Ovary (tissue), 9 donors: ENCODE results near the gene STAT5B. TPM values are rescaled to one million over a fixed set of nuclear protein-coding genes. Genes with fewer than 3 reads are reported as not detected.

Source experiments
- DNase-seq, 5 donors: peaks; one replicate each; pipeline ENCODE4 v3.0.0-alpha.2; 2019 to 2020
- H3K27ac ChIP-seq, 2 donors: fragments of 200-600 bp; one replicate each; pipeline versions ENCODE4 v1.5.1 to v1.8.0; 2019 to 2022
- H3K27me3 ChIP-seq: fragments of 200-600 bp; one replicate; pipeline ENCODE4 v1.8.0; 2022
- H3K36me3 ChIP-seq: fragments of 200-600 bp; sonication (generic); one replicate; pipeline ENCODE4 v1.5.1; 2019
- H3K4me1 ChIP-seq: one replicate; pipeline ENCODE4 v1.8.1; 2013; ENCODE audit warnings: mild to moderate bottlenecking, moderate library complexity; ENCODE audit not compliant: insufficient read depth
- H3K4me3 ChIP-seq: fragments of 200-600 bp; sonication (generic); one replicate; pipeline ENCODE4 v1.5.1; 2017
- H3K9me3 ChIP-seq, 2 donors: fragments of 200-600 bp in 1 of 2; sonication (generic) in 1 of 2; one replicate each; pipeline versions ENCODE4 v1.5.1 to v1.8.1; 2013 to 2019; ENCODE audit warnings: mild to moderate bottlenecking in 1 of 2, moderate library complexity in 1 of 2
- EP300 ChIP-seq: sonication (generic); formaldehyde crosslinking; IDR thresholded peaks from one replicate; pipeline ENCODE4 v1.6.1; 2017; ENCODE audit warnings: antibody characterized with exemption
- POLR2A ChIP-seq: fragments of 450-650 bp; IDR thresholded peaks from one replicate; pipeline ENCODE4 v1.6.1; 2017; ENCODE audit warnings: antibody characterized with exemption, mild to moderate bottlenecking, moderate library complexity
- WGBS, 3 donors: extraction: QIAGEN DNeasy Blood & Tissue Kit in 1 of 3; methylation state at CpG; one replicate each; pipeline versions ENCODE4 v1.1.5 to v1.1.7; 2013 to 2017; 5-methylcytosine and 5-hydroxymethylcytosine counted together
- intact Hi-C, 4 donors: fragments of 100-400 bp; cut with DNase I; formaldehyde crosslinking; loops; one replicate each; pipeline versions ENCODE4 v1.11.0 to v1.15.1; 2022 to 2023
- polyA plus RNA-seq, 2 donors: library from polyadenylated mRNA; stranded (reverse); fragments of 200-250 nt in 1 of 2; fragments of 350-450 nt in 1 of 2; fragmentation: Illumina TruSeq in 1 of 2; extraction: RNeasy Lipid Tissue Mini Kit (QIAGEN cat#74804) in 1 of 2; gene quantifications; one replicate each; pipeline ENCODE4 v1.2.3, GENCODE V29; 2013 to 2014
- total RNA-seq, 7 donors: library from RNA; depleted of rRNA in 2 of 7; stranded (reverse); fragments of >200 nt in 2 of 7; fragmentation: NEBNext Ultra II Directional in 3 of 7; extraction: Animal tissue kit (Norgen Biotek cat#: 25700) in 3 of 7; gene quantifications; one replicate each; pipeline versions ENCODE4 v1.1.0 to v1.2.4, GENCODE V29; 2016 to 2023
- TF ChIP-seq, protein P1 (sequence below), 3 donors: fragments of 450-650 bp in 2 of 3; fragments of 200-600 bp in 1 of 3; IDR thresholded peaks; one replicate each; pipeline versions ENCODE4 v1.5.1 to v1.8.0; 2016 to 2022; ENCODE audit warnings: antibody characterized with exemption in 3 of 3, mild to moderate bottlenecking in 1 of 3
- donor health status: DM: no; HTN: no; CAD: no; lungs with moderate emphysema.
- donor health status: DM: no; HTN: no; CAD: no.
- donor health status: Bipolar disorder and iron deficiency.
- donor health status: DM: yes; HTN: yes; CAD: no.
- donor health status: DM: no; HTN: no; CAD: no.
- donor health status: DM: yes; HTN: yes; CAD: no.

STAT5B gene
- total and polyA plus RNA-seq, 9 donors = 66.1 to 176 (median 108) TPM

DNA sequence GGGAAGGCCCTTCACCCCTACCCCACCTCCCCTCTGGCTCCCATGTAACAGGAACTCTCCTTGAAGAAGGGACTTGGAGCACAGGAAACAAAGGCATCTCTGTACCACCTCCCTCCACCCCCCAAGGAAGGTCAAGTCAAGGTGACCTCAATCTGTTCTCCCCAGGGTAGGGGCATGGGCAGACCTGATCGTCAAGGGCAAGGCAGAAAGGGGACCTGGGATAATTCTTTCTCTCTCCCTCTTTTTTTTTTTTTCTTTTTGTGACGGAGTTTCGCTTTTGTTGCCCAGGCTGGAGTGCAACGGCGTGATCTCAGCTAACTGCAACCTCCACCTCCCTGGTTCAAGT lies 7.8 kb upstream of the STAT5B start:
- Histone ChIP-seq H3K4me3 (no peak overlapping the region), H3K4me1 (peaks cover 14% of the 10 kb centered on the region), H3K27ac (no peak overlapping the region), H3K36me3 (no peaks in the 10 kb centered on the region), H3K9me3 (no peaks in the 10 kb centered on the region), H3K27me3 (no peaks in the 10 kb centered on the region)
- WGBS, 3 donors = 89% methylated on average over 5 of the region's 5 CpGs
- intact Hi-C loops = no loop called here
- peak in 3 of 5 donors; percentile 4 to 17 (median 8) for DNase-seq
- TF ChIP-seq, protein P1, sequence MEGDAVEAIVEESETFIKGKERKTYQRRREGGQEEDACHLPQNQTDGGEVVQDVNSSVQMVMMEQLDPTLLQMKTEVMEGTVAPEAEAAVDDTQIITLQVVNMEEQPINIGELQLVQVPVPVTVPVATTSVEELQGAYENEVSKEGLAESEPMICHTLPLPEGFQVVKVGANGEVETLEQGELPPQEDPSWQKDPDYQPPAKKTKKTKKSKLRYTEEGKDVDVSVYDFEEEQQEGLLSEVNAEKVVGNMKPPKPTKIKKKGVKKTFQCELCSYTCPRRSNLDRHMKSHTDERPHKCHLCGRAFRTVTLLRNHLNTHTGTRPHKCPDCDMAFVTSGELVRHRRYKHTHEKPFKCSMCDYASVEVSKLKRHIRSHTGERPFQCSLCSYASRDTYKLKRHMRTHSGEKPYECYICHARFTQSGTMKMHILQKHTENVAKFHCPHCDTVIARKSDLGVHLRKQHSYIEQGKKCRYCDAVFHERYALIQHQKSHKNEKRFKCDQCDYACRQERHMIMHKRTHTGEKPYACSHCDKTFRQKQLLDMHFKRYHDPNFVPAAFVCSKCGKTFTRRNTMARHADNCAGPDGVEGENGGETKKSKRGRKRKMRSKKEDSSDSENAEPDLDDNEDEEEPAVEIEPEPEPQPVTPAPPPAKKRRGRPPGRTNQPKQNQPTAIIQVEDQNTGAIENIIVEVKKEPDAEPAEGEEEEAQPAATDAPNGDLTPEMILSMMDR (IDR thresholded peaks at IDR 0.05) = no peak
- no peak for TF ChIP-seq EP300
- TF ChIP-seq POLR2A = no peak

DNA sequence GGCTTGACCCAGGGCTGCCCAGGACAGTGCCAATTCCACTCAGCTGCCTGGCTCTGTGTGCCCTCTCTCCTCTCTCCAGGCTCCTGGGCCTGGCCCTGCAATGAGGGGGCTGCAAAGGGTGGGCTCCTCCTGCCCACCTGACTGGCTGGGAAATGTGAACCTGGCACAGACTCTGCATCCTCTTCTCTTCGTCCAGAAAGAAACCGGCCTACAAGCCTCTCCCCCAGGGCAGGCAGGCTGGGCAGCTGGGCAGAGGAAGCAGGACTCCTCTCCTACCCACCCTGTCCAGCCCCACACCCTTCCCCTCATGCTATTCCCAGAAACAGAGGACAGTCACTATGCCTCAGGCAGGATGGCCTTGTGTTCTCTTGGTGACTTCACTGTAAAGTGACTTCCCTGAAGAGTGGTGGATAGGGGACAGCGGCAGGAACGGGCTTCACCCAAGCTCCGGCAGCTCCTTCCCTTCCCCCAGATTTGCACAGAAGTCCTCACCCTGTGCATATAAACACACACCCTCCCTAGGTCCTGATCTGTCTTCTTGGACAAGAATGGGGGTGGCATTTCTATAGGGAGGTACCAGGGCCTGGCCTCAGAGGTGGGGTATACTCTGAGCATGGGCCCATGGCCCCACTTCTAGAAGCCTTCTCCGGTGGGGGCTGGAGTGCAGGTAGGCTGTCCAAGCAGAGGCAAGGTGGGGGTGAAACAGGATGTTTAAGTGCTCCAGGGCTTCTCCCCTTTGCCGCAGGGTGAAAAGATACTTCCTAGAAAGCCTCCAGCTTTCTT lies 7.2 kb upstream of the STAT5B start:
- intact Hi-C loops = no loop called here
- Histone ChIP-seq H3K36me3 (no peaks in the 10 kb centered on the region), H3K27ac (no peak overlapping the region), H3K27me3 (no peaks in the 10 kb centered on the region), H3K4me3 (no peak overlapping the region), H3K4me1 (peaks cover 14% of the 10 kb centered on the region), H3K9me3 (no peaks in the 10 kb centered on the region)
- peak in 4 of 5 donors; percentile 12 to 27 (median 18) for DNase-seq
- TF ChIP-seq POLR2A (no peak), EP300 (no peak)
- TF ChIP-seq, protein P1 (IDR thresholded peaks at IDR 0.05) = no peak
- 85 to 90% (median 85%) methylated on average over 7 of the region's 7 CpGs for WGBS, 3 donors

DNA sequence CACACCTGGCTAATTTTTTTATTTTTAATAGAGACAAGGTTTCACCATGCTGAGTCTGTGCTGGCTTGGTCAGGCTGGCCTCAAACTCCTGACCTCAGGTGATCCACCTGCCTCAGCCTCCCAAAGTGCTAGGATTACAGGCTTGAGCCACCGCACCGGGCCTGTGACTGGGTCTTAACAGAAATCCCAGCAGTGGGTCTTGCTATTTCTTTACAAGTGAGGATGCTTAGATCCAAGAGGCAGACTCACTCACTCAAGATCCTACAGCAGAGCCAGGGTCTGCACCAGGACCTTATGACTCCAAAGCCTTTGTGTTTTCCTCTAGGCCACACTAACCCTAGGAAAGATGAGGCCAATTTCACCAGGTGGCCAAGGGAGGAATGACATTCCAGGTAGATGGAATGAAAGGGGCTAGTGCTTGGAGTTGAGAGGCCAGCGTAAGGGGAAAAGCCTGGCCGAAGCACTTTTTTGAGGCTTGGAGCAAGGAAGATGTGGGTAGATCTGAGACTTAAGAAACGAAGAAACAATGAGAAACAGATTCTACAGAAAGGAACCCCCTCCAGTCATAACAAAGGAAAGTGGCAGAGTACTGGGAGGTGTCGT lies 6.4 kb upstream of the STAT5B start:
- intact Hi-C loops = no loop called here
- H3K36me3 ChIP-seq = no peaks in the 10 kb centered on the region
- peaks cover 14% of the 10 kb centered on the region for H3K4me1 ChIP-seq
- no peak overlapping the region for H3K27ac ChIP-seq
- no peaks in the 10 kb centered on the region for H3K27me3 ChIP-seq
- TF ChIP-seq, protein P1 (IDR thresholded peaks at IDR 0.05) = no peak
- TF ChIP-seq POLR2A = no peak
- no peak for TF ChIP-seq EP300
- no peaks in the 10 kb centered on the region for H3K9me3 ChIP-seq
- DNase-seq = peak in 2 of 5 donors; percentile 8 to 13
- 89 to 92% (median 91%) methylated on average over 6 of the region's 6 CpGs for WGBS, 3 donors
- H3K4me3 ChIP-seq = no peak overlapping the region

DNA sequence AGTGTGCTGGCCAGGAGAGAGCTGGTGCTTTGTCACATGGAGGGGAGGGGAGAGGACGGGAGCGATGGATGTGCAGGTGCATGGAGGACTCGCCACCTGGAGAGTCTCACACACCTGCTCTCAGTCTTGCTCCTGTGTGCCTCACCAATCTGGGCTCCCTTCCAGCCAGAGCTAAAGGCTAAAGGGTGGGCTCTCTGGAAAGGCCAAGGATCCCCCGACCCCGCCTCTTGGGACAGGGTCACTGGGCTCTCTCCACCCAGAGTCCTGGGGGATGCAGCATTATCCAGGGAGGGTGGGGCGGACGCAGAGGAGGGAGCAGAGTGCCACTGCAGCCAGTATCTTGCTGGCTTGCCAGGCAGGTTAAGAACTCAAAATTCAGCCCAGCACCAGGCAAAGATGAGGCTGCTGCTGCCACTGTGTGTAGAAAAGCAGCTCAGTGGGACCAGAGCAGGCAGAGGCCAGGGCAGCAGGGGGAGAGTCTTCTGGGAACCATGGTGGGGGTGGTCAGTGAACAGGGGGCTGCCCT lies 5.4 kb upstream of the STAT5B start:
- Histone ChIP-seq H3K9me3 (no peaks in the 10 kb centered on the region), H3K4me1 (peaks cover 5% of the 10 kb centered on the region), H3K27ac (no peak overlapping the region), H3K4me3 (no peak overlapping the region), H3K36me3 (no peaks in the 10 kb centered on the region), H3K27me3 (no peaks in the 10 kb centered on the region)
- intact Hi-C loops = no loop called here
- TF ChIP-seq POLR2A (no peak), EP300 (no peak)
- TF ChIP-seq, protein P1 (IDR thresholded peaks at IDR 0.05) = no peak
- peak in 3 of 5 donors; percentile 20 to 33 (median 27) for DNase-seq
- WGBS, 3 donors = 75 to 88% (median 85%) methylated on average over 7 of the region's 7 CpGs
